Cerebellar nuclear complex (tissue), 1 donor: Measurements from ENCODE around the gene TMPRSS15.

Experiments used
- DNase-seq, 2 experiments: peaks; one replicate each; lab custom pipeline; 2025; lab: John Stamatoyannopoulos, UW

The TMPRSS15 gene

DNA sequence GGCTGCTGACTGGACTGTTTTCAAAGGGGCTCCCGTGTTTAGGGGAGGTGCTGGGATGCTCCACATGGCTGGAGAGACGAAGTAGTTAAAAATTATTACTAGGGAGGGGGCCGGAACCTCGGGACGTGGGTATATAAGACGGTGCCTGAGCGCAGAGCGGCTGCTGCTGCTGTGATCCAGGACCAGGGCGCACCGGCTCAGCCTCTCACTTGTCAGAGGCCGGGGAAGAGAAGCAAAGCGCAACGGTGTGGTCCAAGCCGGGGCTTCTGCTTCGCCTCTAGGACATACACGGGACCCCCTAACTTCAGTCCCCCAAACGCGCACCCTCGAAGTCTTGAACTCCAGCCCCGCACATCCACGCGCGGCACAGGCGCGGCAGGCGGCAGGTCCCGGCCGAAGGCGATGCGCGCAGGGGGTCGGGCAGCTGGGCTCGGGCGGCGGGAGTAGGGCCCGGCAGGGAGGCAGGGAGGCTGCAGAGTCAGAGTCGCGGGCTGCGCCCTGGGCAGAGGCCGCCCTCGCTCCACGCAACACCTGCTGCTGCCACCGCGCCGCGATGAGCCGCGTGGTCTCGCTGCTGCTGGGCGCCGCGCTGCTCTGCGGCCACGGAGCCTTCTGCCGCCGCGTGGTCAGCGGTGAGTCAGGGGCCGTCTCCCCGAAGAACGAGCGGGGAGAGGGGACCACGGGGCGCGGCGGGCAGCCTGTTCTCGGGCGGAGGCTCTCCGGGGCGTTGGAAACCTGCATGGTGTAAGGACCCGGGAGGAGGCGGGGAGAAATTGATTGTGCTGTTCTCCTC is 158.7 kb downstream of the TMPRSS15 start, which contains the start of gene CHODL:
CHODL (plus strand) TSS at position 163 of the 793 bp plus-strand sequence; CDS start at position 554, 391 bp downstream.
- DNase-seq = no peak

DNA sequence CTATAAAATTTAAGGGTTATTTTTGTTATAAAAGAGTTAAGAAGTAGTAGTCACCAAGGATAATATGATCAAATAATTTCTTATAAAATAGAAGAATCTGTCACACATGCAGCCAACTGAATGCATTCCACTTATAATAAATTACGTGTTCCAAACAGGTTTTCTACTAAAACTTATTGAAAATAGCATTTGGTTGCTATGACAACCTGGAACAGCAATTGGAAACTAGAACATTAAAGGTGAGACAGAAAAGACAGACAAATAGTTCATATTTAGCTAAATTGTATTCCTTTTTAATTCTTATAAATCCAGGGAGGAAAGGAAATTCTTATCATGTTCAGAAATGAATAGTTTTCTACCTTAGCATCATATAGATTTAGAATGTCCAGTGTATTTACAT is 168.0 kb downstream of the TMPRSS15 start:
- no peak for DNase-seq

- no peak for DNase-seq
Measured at GRCh38 chr21:18228060-18228739, 175.4 kb downstream of the TMPRSS15 start.

DNA sequence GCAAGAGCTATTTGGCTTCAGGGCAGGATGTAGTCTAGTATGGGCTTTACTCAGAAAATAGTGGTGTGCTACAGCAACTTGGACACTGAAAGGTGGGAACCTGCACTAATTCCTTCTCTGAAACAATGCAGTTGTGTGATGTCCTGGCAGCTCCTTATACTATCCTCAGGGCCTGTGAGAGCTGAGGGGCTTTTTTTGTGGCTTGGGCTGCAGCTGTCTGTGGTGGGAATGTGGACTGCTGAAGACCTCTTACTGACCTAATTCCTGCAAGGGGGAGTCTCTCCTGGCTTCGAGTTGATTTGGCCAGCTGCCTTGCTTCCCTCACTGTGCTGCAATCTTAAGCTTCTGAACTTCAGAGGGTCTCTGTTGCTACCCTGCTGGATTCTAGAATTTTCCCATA is 181.2 kb downstream of the TMPRSS15 start:
- no peak for DNase-seq

DNA sequence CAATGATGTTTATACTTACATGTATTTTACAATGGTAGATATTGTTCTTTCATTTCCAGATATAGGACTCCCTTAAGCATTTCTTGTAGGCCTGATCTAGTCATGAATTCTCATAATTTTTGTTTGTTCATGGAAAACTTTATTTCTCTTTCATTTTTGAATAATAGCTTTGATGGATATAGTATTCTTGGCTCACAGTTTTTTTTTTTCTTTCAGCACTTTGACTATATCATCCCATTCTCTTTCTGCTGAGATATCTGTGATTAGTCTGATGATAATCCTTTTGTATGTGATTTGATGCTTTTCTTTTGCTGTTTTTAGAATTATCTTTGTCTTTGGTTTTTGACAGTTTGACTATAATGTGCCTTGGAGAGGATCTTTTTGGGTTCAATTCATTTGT is 183.1 kb downstream of the TMPRSS15 start:
- no peak for DNase-seq
